Endothelial cell of umbilical vein (primary cell): ENCODE data around the gene AP3M1. TPM values are rescaled to one million over a fixed set of nuclear protein-coding genes. Genes with fewer than 3 reads are reported as not detected.

Experiments
- BruUV-seq: library from RNA; stranded (reverse); fragments of 400-500 nt; replicated peaks from 2 replicates; lab custom pipeline; 2021; lab: Mats Ljungman, UMichigan
- CTCF ChIA-PET: fragments of 300-600, 350-600 bp; sonication (Branson Sonifier 250); formaldehyde crosslinking; loops from one replicate; lab custom pipeline; 2021; ENCODE audit warnings: antibody characterized with exemption, inconsistent platforms; lab: Charles Lee
- POLR2A ChIA-PET: fragments of 300-600, 350-600 bp; sonication (Branson Sonifier 250); formaldehyde crosslinking; loops from one replicate; lab custom pipeline; 2021; ENCODE audit warnings: antibody characterized with exemption, inconsistent platforms; lab: Charles Lee
- DNase-seq: peaks from one replicate; pipeline ENCODE4 v3.0.0-alpha.2; 2011; ENCODE audit warnings: low read depth, low spot score
- FAIRE-seq: peaks from 2 replicates; lab custom pipeline; 2011; peaks lifted over from hg19 to GRCh38; lab: Jason Lieb, UNC
- H2AFZ ChIP-seq: 2 replicates; pipeline ENCODE4 v1.6.0; 2012; ENCODE audit warnings: low read depth, low read length, control low read depth, inconsistent platforms
- H3K27ac ChIP-seq: 2 replicates; pipeline ENCODE4 v1.5.1; 2011; ENCODE audit warnings: low read depth, mild to moderate bottlenecking, control low read depth, low read length, moderate library complexity; ENCODE audit not compliant: insufficient read depth
- H3K27me3 ChIP-seq, 2 experiments: 2 replicates each; pipeline versions ENCODE4 v1.6.0 to v1.6.1; 2011; ENCODE audit warnings: low read length in 2 of 2, mixed read lengths in 1 of 2; ENCODE audit not compliant: control insufficient read depth in 2 of 2, insufficient read depth in 2 of 2
- H3K36me3 ChIP-seq, 2 experiments: 2 replicates in 1 of 2; 3 replicates in 1 of 2; pipeline ENCODE4 v1.5.1; 2011; ENCODE audit warnings: low read length in 2 of 2, mild to moderate bottlenecking in 1 of 2, moderate library complexity in 1 of 2; ENCODE audit not compliant: control insufficient read depth in 2 of 2, insufficient read depth in 2 of 2; ENCODE audit errors: extremely low read depth in 1 of 2
- H3K4me1 ChIP-seq: 3 replicates; pipeline ENCODE4 v1.5.1; 2011; ENCODE audit warnings: mild to moderate bottlenecking, low read length; ENCODE audit not compliant: control insufficient read depth, insufficient read depth; ENCODE audit errors: extremely low read depth
- H3K4me2 ChIP-seq: 2 replicates; pipeline ENCODE4 v1.6.1; 2011; ENCODE audit warnings: low read length, control low read depth, mixed read lengths; ENCODE audit not compliant: insufficient read depth
- H3K4me3 ChIP-seq, 3 experiments: fragments of 200-600 bp in 1 of 3; sonication (generic), shearing (Covaris generic) in 1 of 3; replicated peaks in 1 of 3; 2 replicates each; pipeline ENCODE4 v1.5.1; 2011 to 2016; ENCODE audit warnings: control low read depth in 3 of 3, low read length in 3 of 3, mild to moderate bottlenecking in 2 of 3, inconsistent platforms in 1 of 3, low read depth in 1 of 3, moderate library complexity in 1 of 3; ENCODE audit not compliant: insufficient read depth in 1 of 3
- H3K79me2 ChIP-seq: 2 replicates; pipeline ENCODE4 v1.6.0; 2012; ENCODE audit warnings: low read length, inconsistent platforms; ENCODE audit not compliant: control insufficient read depth, insufficient read depth
- H3K9ac ChIP-seq: replicated peaks from 2 replicates; pipeline ENCODE3; 2011; ENCODE audit warnings: low read length, control low read depth; ENCODE audit not compliant: insufficient read depth; ENCODE audit errors: extremely low read depth
- H3K9me1 ChIP-seq: replicated peaks from 3 replicates; pipeline ENCODE4 v1.6.0; 2011; ENCODE audit warnings: mild to moderate bottlenecking, low read length; ENCODE audit not compliant: control insufficient read depth, insufficient read depth; ENCODE audit errors: extremely low read depth
- H3K9me3 ChIP-seq: replicated peaks from 2 replicates; pipeline ENCODE4 v1.5.1; 2012; ENCODE audit warnings: low read length, inconsistent platforms; ENCODE audit not compliant: control insufficient read depth, insufficient read depth
- H4K20me1 ChIP-seq: replicated peaks from 2 replicates; pipeline ENCODE3; 2011; ENCODE audit warnings: mild to moderate bottlenecking, low read length; ENCODE audit not compliant: control insufficient read depth, insufficient read depth; ENCODE audit errors: extremely low read depth
- EZH2 ChIP-seq: IDR thresholded peaks from 2 replicates; pipeline ENCODE4 v1.6.1; 2012; ENCODE audit warnings: borderline replicate concordance, low read depth, mild to moderate bottlenecking, moderate library complexity, low read length, inconsistent platforms; ENCODE audit not compliant: severe bottlenecking
- FOS ChIP-seq: IDR thresholded peaks from 2 replicates; pipeline ENCODE4 v1.6.1; 2011; ENCODE audit warnings: mild to moderate bottlenecking, low read length, moderate library complexity, borderline replicate concordance; ENCODE audit not compliant: insufficient read depth
- GATA2 ChIP-seq: IDR thresholded peaks from 2 replicates; pipeline ENCODE4 v1.7.0; 2011; ENCODE audit warnings: low read depth, mild to moderate bottlenecking, moderate library complexity, mixed read lengths, low read length; ENCODE audit not compliant: insufficient read length, insufficient read depth
- JUN ChIP-seq: IDR thresholded peaks from 2 replicates; pipeline ENCODE4 v1.6.1; 2011; ENCODE audit warnings: borderline replicate concordance, low read depth; ENCODE audit not compliant: insufficient read length, insufficient read depth
- MYC ChIP-seq: IDR thresholded peaks from one replicate; pipeline ENCODE4 v1.6.1; 2011; ENCODE audit warnings: mild to moderate bottlenecking, low read depth, low read length
- POLR2A ChIP-seq: IDR thresholded peaks from 2 replicates; pipeline ENCODE4 v1.6.1; 2012; ENCODE audit warnings: low read depth, mild to moderate bottlenecking, control low read depth, low read length
- POLR2AphosphoS5 ChIP-seq: IDR thresholded peaks from 2 replicates; pipeline ENCODE4 v1.6.1; 2012; ENCODE audit warnings: low read depth, mild to moderate bottlenecking, control low read depth, low read length, moderate library complexity; ENCODE audit not compliant: insufficient read depth
- dilution Hi-C: fragments of 300-500 bp; cut with MboI; formaldehyde crosslinking; loops from one replicate; pipeline ENCODE4 v1.15.0; 2019; ENCODE audit warnings: low sequenced_read_pairs; ENCODE audit not compliant: extremely low pct_ligation_motif_present
- intact Hi-C: fragments of 100-400 bp; cut with micrococcal nuclease; formaldehyde crosslinking; loops from one replicate; pipeline ENCODE4 v1.10.0; 2022
- polyA plus RNA-seq, 4 experiments: library from polyadenylated mRNA; depleted of rRNA in 3 of 4; stranded (reverse) in 3 of 4; unstranded in 1 of 4; fragments of >200 nt; gene quantifications; 2 replicates each; pipeline versions ENCODE4 v1.2.1 to v1.2.3, GENCODE V29; 2011 to 2012; ENCODE audit warnings: missing spikeins in 1 of 4
- total RNA-seq: library from RNA; stranded (reverse); gene quantifications from 2 replicates; pipeline ENCODE4 v1.2.3, GENCODE V29; 2021
- TF ChIP-seq, protein P1 (sequence below): IDR thresholded peaks from 2 replicates; pipeline ENCODE4 v1.6.1; 2011; ENCODE audit not compliant: insufficient read depth, insufficient read length
- TF ChIP-seq, protein P2 (sequence below), 2 donors: IDR thresholded peaks; 1 replicate in 1 of 2; 2 replicates in 1 of 2; pipeline ENCODE4 v1.5.1; 2011; ENCODE audit warnings: low read length in 2 of 2, mild to moderate bottlenecking in 2 of 2, moderate library complexity in 2 of 2, control low read depth in 1 of 2, inconsistent platforms in 1 of 2, low read depth in 1 of 2; ENCODE audit not compliant: insufficient read depth in 1 of 2; ENCODE audit errors: extremely low read depth in 1 of 2

The AP3M1 gene
- total and polyA plus RNA-seq, 2 donors (not counting 3 experiments of a cell fraction or from before 2014, with no cell fraction given): 34.0 to 58.8 TPM

DNA sequence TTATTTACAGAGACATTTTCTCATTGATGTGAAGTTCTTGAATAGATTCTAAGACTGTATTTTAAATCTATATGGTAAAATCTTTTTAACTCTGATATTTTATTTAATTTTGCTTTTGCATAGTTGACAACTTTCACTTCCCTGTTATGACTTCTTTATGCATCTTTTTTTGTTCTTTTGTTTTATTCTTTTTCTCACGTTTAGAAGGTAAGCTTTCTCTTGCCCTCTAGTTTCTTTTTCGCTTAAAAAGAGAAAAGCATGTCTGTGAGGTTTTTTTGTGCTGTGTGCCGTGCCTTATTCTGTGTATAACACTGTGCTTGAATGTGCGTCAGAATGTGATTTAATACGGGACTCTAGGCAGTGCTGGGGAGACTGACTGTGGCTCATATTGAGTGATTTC lies 74.7 kb downstream of the AP3M1 start:
- BruUV-seq: no TSS peak
- no peak overlapping the region for H3K27ac ChIP-seq
- no peak overlapping the region for H3K9ac ChIP-seq
- FAIRE-seq: no peak
- H3K9me3 ChIP-seq: no peaks in the 10 kb centered on the region
- CTCF ChIA-PET: interaction anchor here (1.0 to 8.1 kb wide), 6 partner anchors 50 to 196 kb away, joined by 3 to 191 read pairs (median 6); no protein-coding TSS in a partner anchor
- peaks cover 48% of the 10 kb centered on the region for H3K79me2 ChIP-seq
- TF ChIP-seq JUN (no peak), GATA2 (no peak), POLR2AphosphoS5 (no peak), POLR2A (no peak), EZH2 (no peak), MYC (no peak), FOS (no peak)
- TF ChIP-seq, protein P1, sequence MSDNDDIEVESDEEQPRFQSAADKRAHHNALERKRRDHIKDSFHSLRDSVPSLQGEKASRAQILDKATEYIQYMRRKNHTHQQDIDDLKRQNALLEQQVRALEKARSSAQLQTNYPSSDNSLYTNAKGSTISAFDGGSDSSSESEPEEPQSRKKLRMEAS: no peak
- H3K27me3 ChIP-seq: no peaks in the 10 kb centered on the region
- no peak overlapping the region for H2AFZ ChIP-seq
- H3K4me1 ChIP-seq: peaks cover 70% of the 10 kb centered on the region
- DNase-seq: no peak
- peaks cover 8 to 18% of the 10 kb centered on the region in 2 experiments for H3K36me3 ChIP-seq
- H3K4me2 ChIP-seq: no peak overlapping the region
- dilution Hi-C loops: no loop called here
- intact Hi-C loops: no loop called here
- POLR2A ChIA-PET: interaction anchor here (0.6 kb wide), 2 partner anchors 48 to 267 kb away, joined by 5 to 6 read pairs; no protein-coding TSS in a partner anchor
- no peaks in the 10 kb centered on the region for H4K20me1 ChIP-seq
- H3K4me3 ChIP-seq: no peak overlapping the region
- H3K9me1 ChIP-seq: no peaks in the 10 kb centered on the region

DNA sequence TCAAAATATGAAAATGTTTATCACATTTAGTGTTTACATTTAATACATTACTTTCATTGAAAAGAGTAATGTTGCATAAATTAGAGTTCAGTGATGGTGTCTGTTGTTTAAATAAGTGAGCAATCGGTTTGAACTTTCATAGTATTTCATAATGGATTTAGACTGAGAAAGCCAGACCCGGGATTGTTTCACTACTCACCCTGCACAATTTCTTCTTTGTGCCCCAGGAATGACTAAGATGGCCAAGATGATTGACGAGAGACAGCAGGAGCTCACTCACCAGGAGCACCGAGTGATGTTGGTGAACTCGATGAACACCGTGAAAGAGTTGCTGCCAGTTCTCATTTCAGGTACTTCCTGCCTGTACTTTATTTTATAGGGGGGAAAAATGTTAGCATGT lies 78.1 kb downstream of the AP3M1 start:
- Histone ChIP-seq H3K9ac (no peak overlapping the region), H4K20me1 (no peaks in the 10 kb centered on the region), H3K4me2 (no peak overlapping the region), H3K9me1 (no peaks in the 10 kb centered on the region), H3K9me3 (no peaks in the 10 kb centered on the region), H2AFZ (no peak overlapping the region), H3K27ac (peak overlapping the region; percentile 7), H3K4me3 (no peak overlapping the region), H3K36me3 (peaks cover 8 to 18% of the 10 kb centered on the region in 2 experiments), H3K4me1 (peaks cover 63% of the 10 kb centered on the region), H3K79me2 (peaks cover 59% of the 10 kb centered on the region), H3K27me3 (no peaks in the 10 kb centered on the region)
- intact Hi-C loops (no loop called here), dilution Hi-C loops (no loop called here)
- POLR2A ChIA-PET: no interaction called here
- no peak for FAIRE-seq
- BruUV-seq: no TSS peak
- CTCF ChIA-PET: interaction anchor here (1.5 to 1.9 kb wide), 2 partner anchors 9 to 16 kb away, joined by 3 to 42 read pairs; no protein-coding TSS in a partner anchor
- no peak for DNase-seq
- TF ChIP-seq, protein P2, sequence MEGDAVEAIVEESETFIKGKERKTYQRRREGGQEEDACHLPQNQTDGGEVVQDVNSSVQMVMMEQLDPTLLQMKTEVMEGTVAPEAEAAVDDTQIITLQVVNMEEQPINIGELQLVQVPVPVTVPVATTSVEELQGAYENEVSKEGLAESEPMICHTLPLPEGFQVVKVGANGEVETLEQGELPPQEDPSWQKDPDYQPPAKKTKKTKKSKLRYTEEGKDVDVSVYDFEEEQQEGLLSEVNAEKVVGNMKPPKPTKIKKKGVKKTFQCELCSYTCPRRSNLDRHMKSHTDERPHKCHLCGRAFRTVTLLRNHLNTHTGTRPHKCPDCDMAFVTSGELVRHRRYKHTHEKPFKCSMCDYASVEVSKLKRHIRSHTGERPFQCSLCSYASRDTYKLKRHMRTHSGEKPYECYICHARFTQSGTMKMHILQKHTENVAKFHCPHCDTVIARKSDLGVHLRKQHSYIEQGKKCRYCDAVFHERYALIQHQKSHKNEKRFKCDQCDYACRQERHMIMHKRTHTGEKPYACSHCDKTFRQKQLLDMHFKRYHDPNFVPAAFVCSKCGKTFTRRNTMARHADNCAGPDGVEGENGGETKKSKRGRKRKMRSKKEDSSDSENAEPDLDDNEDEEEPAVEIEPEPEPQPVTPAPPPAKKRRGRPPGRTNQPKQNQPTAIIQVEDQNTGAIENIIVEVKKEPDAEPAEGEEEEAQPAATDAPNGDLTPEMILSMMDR (IDR thresholded peaks at IDR 0.05; ENCODE audit: extremely low read depth in 1 of 2, insufficient read depth in 1 of 2, low read depth in 1 of 2, low read length in 2 of 2): no peak
- no peak for TF ChIP-seq JUN
- TF ChIP-seq EZH2: no peak
- no peak for TF ChIP-seq GATA2
- TF ChIP-seq MYC: no peak
- TF ChIP-seq, protein P1: no peak
- TF ChIP-seq FOS: no peak
- no peak for TF ChIP-seq POLR2A
- TF ChIP-seq POLR2AphosphoS5: no peak
